ENCODE measurements around the gene PPFIA2.

The PPFIA2 gene

GRCh38 chr12:81792666-81793065, 33.5 kb upstream of the PPFIA2 start:
- TF ChIP-seq ZFP30 (CRISPR knock-in tag; IDR thresholded peaks at IDR 0.05): no peak
- TF ChIP-seq, protein P1, sequence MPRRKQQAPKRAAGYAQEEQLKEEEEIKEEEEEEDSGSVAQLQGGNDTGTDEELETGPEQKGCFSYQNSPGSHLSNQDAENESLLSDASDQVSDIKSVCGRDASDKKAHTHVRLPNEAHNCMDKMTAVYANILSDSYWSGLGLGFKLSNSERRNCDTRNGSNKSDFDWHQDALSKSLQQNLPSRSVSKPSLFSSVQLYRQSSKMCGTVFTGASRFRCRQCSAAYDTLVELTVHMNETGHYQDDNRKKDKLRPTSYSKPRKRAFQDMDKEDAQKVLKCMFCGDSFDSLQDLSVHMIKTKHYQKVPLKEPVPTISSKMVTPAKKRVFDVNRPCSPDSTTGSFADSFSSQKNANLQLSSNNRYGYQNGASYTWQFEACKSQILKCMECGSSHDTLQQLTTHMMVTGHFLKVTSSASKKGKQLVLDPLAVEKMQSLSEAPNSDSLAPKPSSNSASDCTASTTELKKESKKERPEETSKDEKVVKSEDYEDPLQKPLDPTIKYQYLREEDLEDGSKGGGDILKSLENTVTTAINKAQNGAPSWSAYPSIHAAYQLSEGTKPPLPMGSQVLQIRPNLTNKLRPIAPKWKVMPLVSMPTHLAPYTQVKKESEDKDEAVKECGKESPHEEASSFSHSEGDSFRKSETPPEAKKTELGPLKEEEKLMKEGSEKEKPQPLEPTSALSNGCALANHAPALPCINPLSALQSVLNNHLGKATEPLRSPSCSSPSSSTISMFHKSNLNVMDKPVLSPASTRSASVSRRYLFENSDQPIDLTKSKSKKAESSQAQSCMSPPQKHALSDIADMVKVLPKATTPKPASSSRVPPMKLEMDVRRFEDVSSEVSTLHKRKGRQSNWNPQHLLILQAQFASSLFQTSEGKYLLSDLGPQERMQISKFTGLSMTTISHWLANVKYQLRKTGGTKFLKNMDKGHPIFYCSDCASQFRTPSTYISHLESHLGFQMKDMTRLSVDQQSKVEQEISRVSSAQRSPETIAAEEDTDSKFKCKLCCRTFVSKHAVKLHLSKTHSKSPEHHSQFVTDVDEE (CRISPR knock-in tag; IDR thresholded peaks at IDR 0.05): no peak
- TF ChIP-seq, protein P2, sequence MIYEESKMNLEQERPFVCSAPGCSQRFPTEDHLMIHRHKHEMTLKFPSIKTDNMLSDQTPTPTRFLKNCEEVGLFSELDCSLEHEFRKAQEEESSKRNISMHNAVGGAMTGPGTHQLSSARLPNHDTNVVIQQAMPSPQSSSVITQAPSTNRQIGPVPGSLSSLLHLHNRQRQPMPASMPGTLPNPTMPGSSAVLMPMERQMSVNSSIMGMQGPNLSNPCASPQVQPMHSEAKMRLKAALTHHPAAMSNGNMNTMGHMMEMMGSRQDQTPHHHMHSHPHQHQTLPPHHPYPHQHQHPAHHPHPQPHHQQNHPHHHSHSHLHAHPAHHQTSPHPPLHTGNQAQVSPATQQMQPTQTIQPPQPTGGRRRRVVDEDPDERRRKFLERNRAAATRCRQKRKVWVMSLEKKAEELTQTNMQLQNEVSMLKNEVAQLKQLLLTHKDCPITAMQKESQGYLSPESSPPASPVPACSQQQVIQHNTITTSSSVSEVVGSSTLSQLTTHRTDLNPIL (CRISPR knock-in tag; IDR thresholded peaks at IDR 0.05; ENCODE audit: low read depth): no peak
- no peak for TF ChIP-seq TCF4 (CRISPR knock-in tag; IDR thresholded peaks at IDR 0.05; ENCODE audit: borderline replicate concordance)
- TF ChIP-seq PPARA (CRISPR knock-in tag; IDR thresholded peaks at IDR 0.05; ENCODE audit: borderline replicate concordance): no peak
- no peak for TF ChIP-seq TOX (CRISPR knock-in tag; IDR thresholded peaks at IDR 0.05; ENCODE audit: borderline replicate concordance)
- TF ChIP-seq CSRNP3 (CRISPR knock-in tag; IDR thresholded peaks at IDR 0.05): no peak
- no peak for TF ChIP-seq ZC3H10 (CRISPR knock-in tag; IDR thresholded peaks at IDR 0.05)
- no peak for TF ChIP-seq ZNF565 (CRISPR knock-in tag; conservative IDR thresholded peaks at IDR 0.05; ENCODE audit: low read depth)
- TF ChIP-seq POU6F1 (CRISPR knock-in tag; IDR thresholded peaks at IDR 0.05; ENCODE audit: borderline replicate concordance, low read depth): no peak

DNA sequence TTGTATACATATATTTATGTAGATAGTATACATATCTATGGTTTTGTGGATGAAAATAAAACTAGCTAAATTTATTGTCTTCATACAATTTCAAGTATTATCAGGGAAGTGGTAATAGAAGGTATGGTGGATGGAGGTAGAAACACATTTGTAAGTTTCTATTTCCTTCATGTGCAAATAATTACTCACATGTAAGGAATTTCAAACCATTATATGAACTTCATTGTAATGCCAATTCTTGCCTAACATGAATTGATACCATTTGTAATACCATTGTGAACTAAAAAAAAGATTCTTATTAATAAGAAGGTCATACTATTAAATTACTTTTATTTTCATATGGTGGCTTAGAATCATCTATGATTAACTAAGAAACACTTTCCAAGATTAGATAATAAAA, 20.1 kb upstream of the PPFIA2 start:
- no peak for ATAC-seq
- TF ChIP-seq SNAI2 (CRISPR knock-in tag; IDR thresholded peaks at IDR 0.05) (no peak), CSDC2 (CRISPR knock-in tag; IDR thresholded peaks at IDR 0.05) (no peak), OSR1 (CRISPR knock-in tag; IDR thresholded peaks at IDR 0.05) (no peak)

More at GRCh38 chr12:81792666-81793065, 33.5 kb upstream of the PPFIA2 start:
- ATAC-seq: no peak

- TF ChIP-seq POU6F1 (CRISPR knock-in tag; IDR thresholded peaks at IDR 0.05; ENCODE audit: borderline replicate concordance, low read depth) (no peak), RARB (CRISPR knock-in tag; IDR thresholded peaks at IDR 0.05) (no peak), ZNF565 (CRISPR knock-in tag; conservative IDR thresholded peaks at IDR 0.05; ENCODE audit: low read depth) (no peak), SNAI2 (CRISPR knock-in tag; IDR thresholded peaks at IDR 0.05) (no peak), ZC3H10 (CRISPR knock-in tag; IDR thresholded peaks at IDR 0.05) (no peak), TOX (CRISPR knock-in tag; IDR thresholded peaks at IDR 0.05; ENCODE audit: borderline replicate concordance) (no peak), TCF4 (CRISPR knock-in tag; IDR thresholded peaks at IDR 0.05; ENCODE audit: borderline replicate concordance) (peak; percentile 67), ZFP30 (CRISPR knock-in tag; IDR thresholded peaks at IDR 0.05) (no peak)
- ATAC-seq: no peak
Measured at GRCh38 chr12:81778719-81779118, 19.6 kb upstream of the PPFIA2 start.

DNA sequence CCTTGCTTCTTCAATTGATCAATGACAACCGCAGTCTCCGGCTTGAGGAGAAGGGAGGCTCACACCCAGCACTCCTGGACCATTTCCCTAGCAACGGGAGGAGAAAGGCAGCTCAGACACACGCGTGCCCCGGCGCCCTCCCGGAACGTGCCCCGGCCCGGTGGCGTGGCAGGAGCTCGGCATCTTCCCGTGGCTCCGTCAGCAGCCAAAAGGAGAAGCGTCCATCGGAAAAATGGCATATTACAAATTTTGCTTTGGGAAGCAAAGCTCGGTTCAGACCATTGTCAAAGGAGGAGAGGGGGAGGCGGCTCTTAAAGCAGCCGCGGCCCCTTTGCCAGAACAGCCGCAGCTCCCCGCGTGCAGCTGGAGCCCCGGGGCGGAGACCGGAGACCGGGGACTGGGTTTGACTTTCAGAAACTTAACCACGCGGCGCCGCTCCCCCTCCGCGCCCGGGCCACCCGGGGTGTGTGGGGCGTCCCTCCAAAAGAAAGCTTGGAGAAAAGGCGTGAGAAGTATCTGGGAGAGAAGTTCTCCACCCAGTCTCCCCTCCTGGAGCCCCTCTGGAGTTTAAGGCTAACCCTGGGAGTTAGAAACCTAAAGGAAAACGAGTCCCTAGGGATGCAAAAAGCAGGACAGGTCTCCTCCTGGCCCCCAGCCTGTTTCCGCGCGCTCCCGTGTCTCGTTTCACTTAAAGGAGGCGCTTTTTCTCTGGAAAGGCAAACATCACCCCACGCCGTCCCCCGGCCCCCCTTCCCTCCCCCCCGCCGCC, 545 bp downstream of the PPFIA2 start:
- ATAC-seq: peak; percentile 80
- no peak for TF ChIP-seq POU6F1 (CRISPR knock-in tag; IDR thresholded peaks at IDR 0.05; ENCODE audit: borderline replicate concordance, low read depth)
- no peak for TF ChIP-seq ESRRG (CRISPR knock-in tag; IDR thresholded peaks at IDR 0.05)
- no peak for TF ChIP-seq TOX (CRISPR knock-in tag; IDR thresholded peaks at IDR 0.05; ENCODE audit: borderline replicate concordance)
- no peak for TF ChIP-seq ZNF8 (CRISPR knock-in tag; IDR thresholded peaks at IDR 0.05)
- TF ChIP-seq OSR1 (CRISPR knock-in tag; IDR thresholded peaks at IDR 0.05): no peak
- no peak for TF ChIP-seq SNAI2 (CRISPR knock-in tag; IDR thresholded peaks at IDR 0.05)
- TF ChIP-seq ZNF565 (CRISPR knock-in tag; conservative IDR thresholded peaks at IDR 0.05; ENCODE audit: low read depth): no peak
- TF ChIP-seq ZNF70 (CRISPR knock-in tag; IDR thresholded peaks at IDR 0.05): no peak
- no peak for TF ChIP-seq ZC3H10 (CRISPR knock-in tag; IDR thresholded peaks at IDR 0.05)
- no peak for TF ChIP-seq BACH2 (CRISPR knock-in tag; IDR thresholded peaks at IDR 0.05; ENCODE audit: borderline replicate concordance)
- no peak for TF ChIP-seq ISL1 (CRISPR knock-in tag; IDR thresholded peaks at IDR 0.05)
- TF ChIP-seq PATZ1 (CRISPR knock-in tag; IDR thresholded peaks at IDR 0.05; ENCODE audit: borderline replicate concordance): no peak
- no peak for TF ChIP-seq TCF4 (CRISPR knock-in tag; IDR thresholded peaks at IDR 0.05; ENCODE audit: borderline replicate concordance)
- no peak for TF ChIP-seq PPARA (CRISPR knock-in tag; IDR thresholded peaks at IDR 0.05; ENCODE audit: borderline replicate concordance)
